Ovary (tissue), 9 donors: ENCODE data around the gene INTS11. TPM values are rescaled to one million over a fixed set of nuclear protein-coding genes. Genes with fewer than 3 reads are reported as not detected.

Experiments used
- DNase-seq, 5 donors: peaks; one replicate each; pipeline ENCODE4 v3.0.0-alpha.2; 2019 to 2020
- H3K27ac ChIP-seq, 2 donors: fragments of 200-600 bp; one replicate each; pipeline versions ENCODE4 v1.5.1 to v1.8.0; 2019 to 2022
- H3K27me3 ChIP-seq: fragments of 200-600 bp; one replicate; pipeline ENCODE4 v1.8.0; 2022
- H3K36me3 ChIP-seq: fragments of 200-600 bp; sonication (generic); one replicate; pipeline ENCODE4 v1.5.1; 2019
- H3K4me1 ChIP-seq: one replicate; pipeline ENCODE4 v1.8.1; 2013; ENCODE audit warnings: mild to moderate bottlenecking, moderate library complexity; ENCODE audit not compliant: insufficient read depth
- H3K4me3 ChIP-seq: fragments of 200-600 bp; sonication (generic); one replicate; pipeline ENCODE4 v1.5.1; 2017
- H3K9me3 ChIP-seq, 2 donors: fragments of 200-600 bp in 1 of 2; sonication (generic) in 1 of 2; one replicate each; pipeline versions ENCODE4 v1.5.1 to v1.8.1; 2013 to 2019; ENCODE audit warnings: mild to moderate bottlenecking in 1 of 2, moderate library complexity in 1 of 2
- CTCF ChIP-seq, 3 donors: fragments of 450-650 bp in 2 of 3; fragments of 200-600 bp in 1 of 3; IDR thresholded peaks; one replicate each; pipeline versions ENCODE4 v1.5.1 to v1.8.0; 2016 to 2022; ENCODE audit warnings: antibody characterized with exemption in 3 of 3, mild to moderate bottlenecking in 1 of 3
- EP300 ChIP-seq: sonication (generic); formaldehyde crosslinking; IDR thresholded peaks from one replicate; pipeline ENCODE4 v1.6.1; 2017; ENCODE audit warnings: antibody characterized with exemption
- POLR2A ChIP-seq: fragments of 450-650 bp; IDR thresholded peaks from one replicate; pipeline ENCODE4 v1.6.1; 2017; ENCODE audit warnings: antibody characterized with exemption, mild to moderate bottlenecking, moderate library complexity
- WGBS, 3 donors: extraction: QIAGEN DNeasy Blood & Tissue Kit in 1 of 3; methylation state at CpG; one replicate each; pipeline versions ENCODE4 v1.1.5 to v1.1.7; 2013 to 2017; 5-methylcytosine and 5-hydroxymethylcytosine counted together
- intact Hi-C, 4 donors: fragments of 100-400 bp; cut with DNase I; formaldehyde crosslinking; loops; one replicate each; pipeline versions ENCODE4 v1.11.0 to v1.15.1; 2022 to 2023
- polyA plus RNA-seq, 2 donors: library from polyadenylated mRNA; stranded (reverse); fragments of 200-250 nt in 1 of 2; fragments of 350-450 nt in 1 of 2; fragmentation: Illumina TruSeq in 1 of 2; extraction: RNeasy Lipid Tissue Mini Kit (QIAGEN cat#74804) in 1 of 2; gene quantifications; one replicate each; pipeline ENCODE4 v1.2.3, GENCODE V29; 2013 to 2014
- total RNA-seq, 7 donors: library from RNA; depleted of rRNA in 2 of 7; stranded (reverse); fragments of >200 nt in 2 of 7; fragmentation: NEBNext Ultra II Directional in 3 of 7; extraction: Animal tissue kit (Norgen Biotek cat#: 25700) in 3 of 7; gene quantifications; one replicate each; pipeline versions ENCODE4 v1.1.0 to v1.2.4, GENCODE V29; 2016 to 2023
- donor health status: DM: no; HTN: no; CAD: no; lungs with moderate emphysema.
- donor health status: DM: no; HTN: no; CAD: no.
- donor health status: Bipolar disorder and iron deficiency.
- donor health status: DM: yes; HTN: yes; CAD: no.
- donor health status: DM: no; HTN: no; CAD: no.
- donor health status: DM: yes; HTN: yes; CAD: no.

The INTS11 gene
- total and polyA plus RNA-seq, 9 donors = 72.6 to 135 (median 109) TPM

GRCh38 chr1:1324084-1324523 lies 356 bp downstream of the INTS11 start:
- peaks cover 10% of the 10 kb centered on the region for H3K4me1 ChIP-seq

GRCh38 chr1:1322952-1323351 lies 1.5 kb downstream of the INTS11 start:
- Histone ChIP-seq H3K4me1 (peaks cover 14% of the 10 kb centered on the region), H3K27me3 (no peaks in the 10 kb centered on the region), H3K9me3 (no peaks in the 10 kb centered on the region), H3K36me3 (no peaks in the 10 kb centered on the region), H3K27ac (no peak overlapping the region), H3K4me3 (no peak overlapping the region)
- intact Hi-C loops = no loop called here
- TF ChIP-seq CTCF (IDR thresholded peaks at IDR 0.05) (no peak), POLR2A (no peak), EP300 (no peak)
- WGBS, 3 donors = 69 to 74% (median 70%) methylated on average over 10 of the region's 10 CpGs
- no peak for DNase-seq

More at GRCh38 chr1:1324084-1324523, 356 bp downstream of the INTS11 start:
- DNase-seq = no peak
- TF ChIP-seq EP300 = no peak
- TF ChIP-seq POLR2A = no peak
- TF ChIP-seq CTCF (IDR thresholded peaks at IDR 0.05) = no peak
- 0 to 1% (median 1%) methylated on average over 2 to 41 of the region's 41 CpGs for WGBS, 3 donors
- Histone ChIP-seq H3K9me3 (no peaks in the 10 kb centered on the region), H3K27ac (peak overlapping the region in 1 of 2 donors; percentile 74), H3K27me3 (no peaks in the 10 kb centered on the region), H3K36me3 (no peaks in the 10 kb centered on the region), H3K4me3 (peak overlapping the region; percentile 78)
- intact Hi-C loops = loop anchor here in 1 of 4 donors (2.0 kb wide), 1 partner anchor 25 kb away; the partner anchor contains the start of gene DVL1

GRCh38 chr1:1322418-1322817 lies 2.0 kb downstream of the INTS11 start:
- H3K27me3 ChIP-seq = no peaks in the 10 kb centered on the region
- H3K4me3 ChIP-seq = no peak overlapping the region
- H3K27ac ChIP-seq = no peak overlapping the region
- H3K4me1 ChIP-seq = peaks cover 15% of the 10 kb centered on the region
- intact Hi-C loops = no loop called here
- no peaks in the 10 kb centered on the region for H3K9me3 ChIP-seq
- no peak for TF ChIP-seq CTCF (IDR thresholded peaks at IDR 0.05)
- no peak for TF ChIP-seq EP300
- no peak for TF ChIP-seq POLR2A
- H3K36me3 ChIP-seq = no peaks in the 10 kb centered on the region
- no peak for DNase-seq
- WGBS, 3 donors = 29 to 65% (median 52%) methylated on average over 10 to 13 of the region's 14 CpGs

- TF ChIP-seq EP300 (no peak), CTCF (IDR thresholded peaks at IDR 0.05) (no peak), POLR2A (no peak)
- no peaks in the 10 kb centered on the region for H3K9me3 ChIP-seq
- peaks cover 16% of the 10 kb centered on the region for H3K4me1 ChIP-seq
- H3K4me3 ChIP-seq = no peak overlapping the region
- DNase-seq = no peak
- intact Hi-C loops = no loop called here
- H3K36me3 ChIP-seq = no peaks in the 10 kb centered on the region
- no peak overlapping the region for H3K27ac ChIP-seq
- WGBS, 3 donors = 79 to 87% (median 83%) methylated on average over 8 of the region's 8 CpGs
- no peaks in the 10 kb centered on the region for H3K27me3 ChIP-seq
These were observed 3.0 kb downstream of the INTS11 start for GRCh38 chr1:1321477-1321876.
